Stimulated activated CD8-positive, alpha-beta memory T cell treated with anti-CD3 and anti-CD28 coated beads, Interleukin-4, amount 100 ng/mL, for 1 hour (primary cell): ENCODE data around the gene HMGCS1.
"Not testable (repeated sequence)": the region's sequence is repeated elsewhere in the genome, so short reads cannot be mapped to it uniquely, and the experiment has no call there.

Experiments
- DNase-seq, 2 donors: peaks; one replicate each; pipeline ENCODE4 v3.0.0-alpha.2; 2020; ENCODE audit warnings: low read depth in 2 of 2, low spot score in 1 of 2

HMGCS1 gene

DNA sequence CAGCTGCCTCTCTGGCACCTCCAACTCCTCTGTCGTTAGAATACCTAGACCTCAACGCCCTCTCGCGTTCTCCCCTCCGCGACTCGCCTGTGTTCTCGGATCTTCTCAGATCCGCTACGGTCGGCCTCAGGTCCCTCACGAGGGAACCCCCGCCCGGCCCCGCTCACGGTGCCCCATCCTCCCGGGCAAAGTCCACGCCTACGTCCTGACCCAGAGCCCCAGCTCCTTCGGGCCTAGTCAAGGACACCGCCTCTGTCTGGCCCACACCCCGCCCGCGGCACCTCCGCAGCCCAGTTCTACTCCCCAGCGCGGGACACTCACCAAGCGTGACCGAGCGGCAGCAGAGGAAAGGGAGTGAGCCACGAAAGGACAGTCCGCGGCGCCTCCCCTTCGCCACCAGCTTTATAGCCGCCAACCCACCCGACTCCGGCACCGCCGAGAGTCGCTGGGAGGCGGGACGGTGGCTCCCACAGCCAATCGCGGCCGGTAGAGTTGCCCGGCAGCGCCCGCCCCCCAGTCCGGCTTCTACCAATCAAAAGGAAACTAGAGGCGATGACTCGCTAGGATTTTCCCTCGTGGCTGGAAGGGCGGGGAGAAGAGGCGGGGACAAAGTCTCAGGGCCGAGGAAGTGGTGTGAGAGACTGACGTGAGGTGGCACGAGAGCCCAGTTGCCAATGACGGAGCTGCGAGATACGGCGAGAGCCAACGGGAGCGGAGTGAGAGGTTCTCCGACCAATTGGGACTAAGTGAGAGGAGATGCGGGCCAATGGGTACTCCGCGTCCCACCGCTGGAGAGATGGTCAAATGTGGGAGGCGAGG is at the start of gene HMGCS1:
Gene HMGCS1, minus strand, starts transcription at position 378 of the 819 bp plus-strand sequence. CDS start 14,447 bp downstream, outside the sequence.
- peak; percentile 88 to 97 for DNase-seq

DNA sequence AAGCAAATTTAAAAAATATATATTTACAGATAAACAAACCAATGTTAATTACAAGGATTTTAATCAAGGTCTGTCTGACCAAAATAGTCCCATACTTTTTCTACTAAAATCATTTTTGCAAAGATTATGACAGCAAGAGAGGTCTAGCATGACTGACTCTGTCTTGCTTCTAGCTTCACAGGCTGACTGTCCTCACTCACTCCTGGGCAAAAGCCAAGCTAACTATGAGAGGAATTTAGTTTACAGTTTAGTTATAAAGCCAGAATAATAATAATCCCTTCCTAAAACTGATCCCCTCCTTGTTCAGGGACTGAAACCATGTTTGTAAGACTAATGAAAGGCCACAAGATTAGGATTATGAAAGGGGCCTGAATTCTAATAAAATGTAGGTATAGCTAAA is 45.5 kb upstream of the HMGCS1 start:
- DNase-seq = no peak

DNA sequence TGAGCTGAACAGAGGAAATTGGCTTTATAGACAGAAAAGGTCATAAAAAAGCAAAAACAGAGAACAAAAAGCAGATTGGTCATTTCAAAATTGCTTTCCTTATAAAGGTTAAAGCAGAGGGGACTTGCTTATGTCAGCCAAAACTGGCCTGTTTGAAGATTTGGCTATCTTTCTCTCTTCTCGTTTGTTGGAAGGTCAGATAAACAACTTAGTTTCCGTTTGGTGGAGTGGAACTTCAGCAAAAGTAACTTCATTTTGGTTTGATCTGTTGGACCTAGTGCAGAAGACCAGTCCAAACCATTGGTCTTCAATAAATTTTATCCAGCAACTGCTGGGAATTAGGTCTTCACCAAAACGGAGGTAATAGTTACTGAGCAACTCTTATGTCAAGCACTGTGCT is 45.1 kb upstream of the HMGCS1 start:
- DNase-seq = no peak

- no peak for DNase-seq
Observed at GRCh38 chr5:43357878-43358281, 44.7 kb upstream of the HMGCS1 start.

DNA sequence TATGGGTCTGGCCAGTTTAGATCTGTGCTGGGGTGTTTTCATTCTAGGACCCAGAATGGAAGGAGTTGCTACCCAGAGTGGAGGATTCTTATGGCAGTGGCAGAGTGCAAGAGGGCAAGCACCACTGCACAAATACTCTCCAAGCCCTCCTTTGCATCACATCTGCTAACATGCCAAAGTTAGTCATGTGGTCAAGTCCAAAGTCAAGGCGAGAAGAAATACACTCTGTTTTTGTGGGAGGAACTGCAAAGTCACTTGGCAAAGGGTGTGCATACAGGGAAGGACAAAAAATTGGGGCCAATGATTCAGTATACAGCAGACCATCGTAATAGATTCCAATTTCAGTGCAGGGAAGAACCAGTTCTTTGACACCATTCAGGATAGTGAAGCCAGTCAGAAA is 43.9 kb upstream of the HMGCS1 start:
- no peak for DNase-seq

DNA sequence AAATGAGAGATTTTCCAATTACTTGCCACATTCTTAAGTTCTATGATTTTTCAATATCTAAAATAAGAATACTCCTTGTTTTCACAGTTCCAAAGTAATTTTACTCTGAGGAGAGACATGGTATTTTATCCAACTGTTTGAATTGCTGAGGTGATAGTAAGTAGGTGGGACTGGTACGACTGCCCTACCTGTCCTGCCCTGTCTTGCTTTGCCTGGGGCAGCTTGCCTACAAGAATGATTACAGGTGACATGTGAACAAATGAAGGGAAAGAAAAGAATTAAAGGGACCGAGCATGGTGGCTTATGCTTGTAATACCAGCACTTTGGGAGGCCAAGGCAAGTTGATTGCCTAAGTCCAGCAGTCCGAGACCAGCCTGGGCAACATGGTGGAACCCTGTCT is 41.6 kb upstream of the HMGCS1 start:
- DNase-seq = no peak

DNA sequence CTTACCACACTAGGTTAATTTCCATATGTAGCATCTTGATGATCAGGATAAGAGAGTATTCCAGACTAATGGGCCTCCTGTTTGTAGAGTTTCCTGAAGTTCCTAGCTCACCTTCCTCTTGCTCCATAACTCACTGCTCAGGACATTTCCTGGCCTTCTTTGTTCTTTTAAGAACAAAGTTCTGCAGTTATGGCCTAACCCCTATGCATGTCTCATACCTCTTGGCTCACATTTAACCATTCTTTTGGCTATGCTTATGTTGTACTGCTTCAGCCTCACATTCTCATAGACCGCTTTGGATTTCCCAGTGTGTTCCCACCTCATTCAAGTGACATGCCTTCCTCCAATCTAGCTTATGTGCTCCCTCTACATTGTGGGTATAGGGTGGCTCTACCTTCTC is 40.5 kb upstream of the HMGCS1 start:
- DNase-seq = no peak

GRCh38 chr5:43352915-43353314 is 39.7 kb upstream of the HMGCS1 start:
- DNase-seq = no peak

DNA sequence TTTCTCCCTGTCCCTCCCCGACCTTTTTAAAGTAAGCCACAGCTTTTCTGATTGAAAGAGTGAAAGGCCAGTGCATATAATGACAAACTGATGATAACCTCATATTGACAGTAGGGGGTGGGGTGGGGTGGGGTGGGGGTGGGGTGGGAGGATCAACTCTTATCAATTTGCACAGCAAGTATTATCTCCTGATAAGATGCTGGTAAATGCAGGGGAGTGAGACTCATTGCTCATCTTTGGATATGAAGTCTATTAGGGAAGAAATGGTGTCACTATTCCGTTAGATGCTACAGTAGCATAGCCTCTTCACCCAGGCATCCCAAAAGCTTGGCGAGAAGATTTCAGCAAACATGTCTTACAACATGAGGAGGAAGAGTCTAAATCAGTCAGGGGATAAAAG is 38.9 kb upstream of the HMGCS1 start:
- DNase-seq = no peak

- no peak for DNase-seq
Observed at GRCh38 chr5:43348861-43349363, 35.7 kb upstream of the HMGCS1 start.

DNA sequence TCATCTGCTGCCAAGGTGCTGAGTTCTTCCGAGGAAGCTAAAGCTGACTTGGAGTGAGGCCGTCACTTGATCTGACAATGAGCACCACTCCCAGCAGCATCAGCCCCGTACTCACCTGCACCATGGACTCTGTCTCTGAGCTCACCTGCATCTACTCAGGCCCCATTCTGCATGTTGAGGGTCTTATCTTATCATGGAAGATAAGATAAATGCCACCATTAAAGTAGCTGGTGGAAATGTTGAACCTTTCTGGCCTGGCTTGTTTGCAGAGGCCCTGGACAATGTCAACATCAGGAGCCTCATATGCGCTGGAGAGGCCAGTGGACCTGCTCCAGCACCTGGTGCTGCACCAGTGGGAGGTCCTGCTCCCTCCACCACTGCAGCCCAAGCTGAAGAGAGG is 35.0 kb upstream of the HMGCS1 start:
- DNase-seq = no peak

GRCh38 chr5:43338862-43339261 is 25.6 kb upstream of the HMGCS1 start:
- DNase-seq = no peak

- DNase-seq = no peak
Observed at GRCh38 chr5:43336159-43336558, 22.9 kb upstream of the HMGCS1 start.

- DNase-seq = no peak
Observed at GRCh38 chr5:43335681-43336080, 22.5 kb upstream of the HMGCS1 start.

- DNase-seq = no peak
Observed at GRCh38 chr5:43332401-43332800, 19.2 kb upstream of the HMGCS1 start.

GRCh38 chr5:43325624-43326023 is 12.4 kb upstream of the HMGCS1 start:
- not testable (repeated sequence) for DNase-seq

- DNase-seq = not testable (repeated sequence)
Observed at GRCh38 chr5:43323488-43323887, 10.3 kb upstream of the HMGCS1 start.

DNA sequence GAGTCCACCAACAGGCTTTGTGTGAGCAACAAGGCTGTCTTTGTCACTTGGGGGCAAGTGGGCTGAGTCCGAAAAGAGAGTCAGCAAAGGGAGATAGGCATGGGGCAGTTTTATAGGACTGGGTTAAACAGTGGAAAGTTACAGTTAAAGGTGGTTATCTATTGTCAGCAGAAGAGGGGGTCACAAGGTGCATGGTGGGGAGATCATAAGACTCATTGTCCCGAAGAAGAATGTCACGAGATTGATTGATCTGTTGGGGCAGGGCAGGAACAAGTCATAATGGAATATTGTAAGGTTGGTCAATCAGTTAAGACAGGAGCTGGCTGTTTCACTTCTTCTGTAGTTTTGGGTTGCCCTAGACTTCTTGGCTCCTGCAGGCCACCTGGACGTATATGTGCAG is 7.6 kb upstream of the HMGCS1 start:
- DNase-seq = no peak

DNA sequence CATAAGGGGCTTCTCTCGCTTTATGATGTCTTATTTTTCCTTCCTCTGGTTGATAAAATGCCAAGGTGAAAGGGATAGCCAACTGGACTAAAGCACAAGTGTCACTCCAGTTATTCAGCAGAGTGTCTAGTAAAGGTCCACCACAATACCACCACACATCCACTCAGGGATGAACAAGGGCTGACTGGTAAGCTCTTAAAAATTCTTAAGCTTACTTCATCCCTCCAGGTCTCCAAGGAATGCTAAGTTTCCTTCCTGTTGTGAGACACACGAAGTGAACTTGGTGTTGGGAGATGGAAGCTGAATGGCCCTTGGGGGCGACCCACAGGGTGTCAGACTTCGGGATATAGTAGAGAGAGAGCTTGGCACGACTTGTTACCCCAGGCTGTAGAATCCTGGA is 3.2 kb upstream of the HMGCS1 start:
- DNase-seq = no peak

GRCh38 chr5:43315682-43316081 is 2.5 kb upstream of the HMGCS1 start:
- no peak for DNase-seq

DNA sequence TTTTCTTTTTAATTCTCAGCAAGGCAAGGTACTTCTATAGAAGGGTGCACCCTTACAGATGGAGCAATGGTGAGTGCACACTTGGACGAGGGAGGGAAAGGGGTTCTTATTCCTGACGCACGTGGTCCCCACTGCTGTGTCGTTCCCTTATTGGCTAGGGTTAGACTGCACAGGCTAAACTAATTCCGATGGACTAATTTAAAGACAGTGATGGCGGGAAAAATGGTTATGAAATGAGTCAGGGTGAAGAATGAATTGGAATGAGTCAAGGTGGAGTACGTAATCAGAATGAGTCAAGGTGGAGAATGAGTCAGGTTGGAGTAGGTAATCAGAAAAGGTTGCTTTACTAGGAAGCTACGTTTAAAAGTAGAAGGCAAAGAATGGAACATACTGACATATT is 2.1 kb upstream of the HMGCS1 start:
- no peak for DNase-seq

GRCh38 chr5:43314724-43315123 is 1.5 kb upstream of the HMGCS1 start:
- no peak for DNase-seq

GRCh38 chr5:43313854-43314457 is 744 bp upstream of the HMGCS1 start:
- no peak for DNase-seq
